H1 (cell line): Measurements from ENCODE around the gene PLCL2. TPM values are rescaled to one million over a fixed set of nuclear protein-coding genes. Genes with fewer than 3 reads are reported as not detected.

Experiments
- CTCF ChIA-PET: fragments of 300-600 bp; sonication (Branson Sonifier 250); formaldehyde crosslinking; loops from one replicate; lab custom pipeline; 2021; ENCODE audit not compliant: partially characterized antibody; lab: Charles Lee
- POLR2A ChIA-PET: fragments of 300-600 bp; sonication (Branson Sonifier 250); formaldehyde crosslinking; loops from one replicate; lab custom pipeline; 2021; ENCODE audit warnings: inconsistent platforms; ENCODE audit not compliant: partially characterized antibody; lab: Charles Lee
- DNase-seq, 2 experiments: peaks; one replicate each; pipeline versions ENCODE4 v3.0.0 to v3.0.0-alpha.2; 2010 to 2022; ENCODE audit warnings: low spot score in 2 of 2, low read depth in 1 of 2, mixed read lengths in 1 of 2
- FAIRE-seq: peaks from 2 replicates; lab custom pipeline; 2011; peaks lifted over from hg19 to GRCh38; lab: Jason Lieb, UNC
- H2AFZ ChIP-seq: 2 replicates; pipeline ENCODE4 v1.8.1; 2012; ENCODE audit warnings: low read length, inconsistent platforms
- H2AK5ac ChIP-seq: 2 replicates; pipeline ENCODE4 v1.6.1; 2013; ENCODE audit warnings: low read depth, low read length
- H2BK120ac ChIP-seq: replicated peaks from 2 replicates; pipeline ENCODE3; 2013; ENCODE audit warnings: low read depth, low read length, inconsistent platforms
- H2BK12ac ChIP-seq: 2 replicates; pipeline ENCODE4 v1.6.1; 2013; ENCODE audit warnings: low read depth, low read length
- H2BK15ac ChIP-seq: 2 replicates; pipeline ENCODE4 v1.6.1; 2013; ENCODE audit warnings: low read length
- H2BK20ac ChIP-seq: 2 replicates; pipeline ENCODE4 v1.6.1; 2013; ENCODE audit warnings: low read length
- H2BK5ac ChIP-seq: 2 replicates; pipeline ENCODE4 v1.6.1; 2013; ENCODE audit warnings: low read depth, low read length
- H3K14ac ChIP-seq: 2 replicates; pipeline ENCODE4 v1.6.1; 2013; ENCODE audit warnings: inconsistent platforms; ENCODE audit not compliant: insufficient read length
- H3K18ac ChIP-seq: 2 replicates; pipeline ENCODE4 v1.6.1; 2013; ENCODE audit warnings: low read length; ENCODE audit errors: extremely low read depth
- H3K23ac ChIP-seq: 2 replicates; pipeline ENCODE4 v1.6.1; 2013; ENCODE audit warnings: inconsistent platforms; ENCODE audit not compliant: insufficient read length
- H3K23me2 ChIP-seq: 2 replicates; pipeline ENCODE4 v1.6.1; 2013; ENCODE audit warnings: low read depth, low read length
- H3K27ac ChIP-seq: 2 replicates; pipeline ENCODE4 v1.6.1; 2011; ENCODE audit warnings: low read depth, low read length, inconsistent platforms
- H3K27me3 ChIP-seq, 4 experiments: replicated peaks in 1 of 4; 1 replicate in 1 of 4; 2 replicates in 3 of 4; pipeline versions ENCODE4 v1.6.1 to v1.8.1; 2011 to 2013; ENCODE audit warnings: low read length in 3 of 4, mild to moderate bottlenecking in 3 of 4, inconsistent platforms in 2 of 4, mixed read lengths in 2 of 4, moderate library complexity in 1 of 4; ENCODE audit not compliant: control insufficient read depth in 3 of 4, insufficient read depth in 3 of 4; ENCODE audit errors: extremely low read depth in 1 of 4
- H3K36me3 ChIP-seq, 4 experiments: 2 replicates each; pipeline versions ENCODE4 v1.6.1 to v1.8.1; 2011 to 2013; ENCODE audit warnings: mild to moderate bottlenecking in 4 of 4, low read length in 3 of 4, moderate library complexity in 2 of 4, control low read depth in 1 of 4, inconsistent platforms in 1 of 4; ENCODE audit not compliant: insufficient read depth in 4 of 4, control insufficient read depth in 2 of 4
- H3K4ac ChIP-seq: replicated peaks from 2 replicates; pipeline ENCODE3; 2013; ENCODE audit warnings: low read length, low read depth, mixed read lengths, inconsistent platforms; ENCODE audit not compliant: insufficient read length
- H3K4me1 ChIP-seq, 4 experiments: replicated peaks in 1 of 4; 1 replicate in 1 of 4; 2 replicates in 3 of 4; pipeline versions ENCODE4 v1.6.1 to v1.8.1; 2011 to 2013; ENCODE audit warnings: low read length in 3 of 4, inconsistent platforms in 2 of 4, mixed read lengths in 1 of 4; ENCODE audit not compliant: insufficient read depth in 4 of 4, control insufficient read depth in 3 of 4
- H3K4me2 ChIP-seq, 2 experiments: 2 replicates each; pipeline versions ENCODE4 v1.6.1 to v1.8.1; 2011 to 2013; ENCODE audit warnings: low read depth in 2 of 2, low read length in 2 of 2, control low read depth in 1 of 2, inconsistent platforms in 1 of 2, mild to moderate bottlenecking in 1 of 2; ENCODE audit not compliant: insufficient read depth in 1 of 2
- H3K4me3 ChIP-seq, 4 experiments: fragments of 200-600, 300-600 bp in 1 of 4; sonication (generic), shearing (Covaris generic), sonication (Bioruptor Twin) in 1 of 4; 2 replicates each; pipeline versions ENCODE4 v1.5.1 to v1.8.1; 2011 to 2016; ENCODE audit warnings: low read length in 4 of 4, low read depth in 3 of 4, control low read depth in 2 of 4, inconsistent platforms in 2 of 4, mild to moderate bottlenecking in 2 of 4, mixed read lengths in 1 of 4, moderate library complexity in 1 of 4; ENCODE audit not compliant: insufficient read depth in 2 of 4; ENCODE audit errors: extremely low read depth in 1 of 4
- H3K56ac ChIP-seq: replicated peaks from 2 replicates; pipeline ENCODE3; 2013; ENCODE audit warnings: low read depth, mild to moderate bottlenecking, mixed read lengths, low read length, inconsistent platforms; ENCODE audit not compliant: insufficient read length
- H3K79me1 ChIP-seq: 2 replicates; pipeline ENCODE4 v1.6.1; 2013; ENCODE audit warnings: low read depth, low read length, control low read depth
- H3K79me2 ChIP-seq, 2 experiments: 2 replicates each; pipeline versions ENCODE4 v1.6.1 to v1.8.1; 2012 to 2013; ENCODE audit warnings: low read length in 2 of 2, mild to moderate bottlenecking in 2 of 2, inconsistent platforms in 1 of 2; ENCODE audit not compliant: insufficient read depth in 2 of 2, control insufficient read depth in 1 of 2
- H3K9ac ChIP-seq, 4 experiments: replicated peaks in 1 of 4; 1 replicate in 1 of 4; 2 replicates in 3 of 4; pipeline versions ENCODE4 v1.6.1 to v1.8.1; 2011 to 2013; ENCODE audit warnings: low read depth in 3 of 4, low read length in 3 of 4, control low read depth in 2 of 4, mild to moderate bottlenecking in 2 of 4, moderate library complexity in 2 of 4, inconsistent platforms in 1 of 4; ENCODE audit errors: extremely low read depth in 1 of 4
- H3K9me3 ChIP-seq, 2 experiments: 2 replicates each; pipeline versions ENCODE4 v1.6.1 to v1.8.1; 2012 to 2013; ENCODE audit warnings: mild to moderate bottlenecking in 2 of 2, moderate library complexity in 2 of 2, control low read depth in 1 of 2, inconsistent platforms in 1 of 2, low read depth in 1 of 2, low read length in 1 of 2, mixed read lengths in 1 of 2; ENCODE audit not compliant: insufficient read depth in 2 of 2
- H4K20me1 ChIP-seq, 2 experiments: replicated peaks in 1 of 2; 2 replicates each; pipeline versions ENCODE3 to v1.8.1; 2011 to 2013; ENCODE audit warnings: inconsistent platforms in 2 of 2, low read length in 2 of 2, mild to moderate bottlenecking in 1 of 2; ENCODE audit not compliant: insufficient read depth in 2 of 2, control insufficient read depth in 1 of 2
- H4K5ac ChIP-seq: 2 replicates; pipeline ENCODE4 v1.6.1; 2013; ENCODE audit warnings: low read length, low read depth, mixed read lengths, inconsistent platforms; ENCODE audit not compliant: insufficient read length
- H4K8ac ChIP-seq: 2 replicates; pipeline ENCODE4 v1.8.0; 2013; ENCODE audit warnings: mild to moderate bottlenecking, moderate library complexity, low read length, inconsistent platforms; ENCODE audit not compliant: insufficient read depth; ENCODE audit errors: extremely low read depth
- H4K91ac ChIP-seq: replicated peaks from 2 replicates; pipeline ENCODE3; 2013; ENCODE audit warnings: low read length, mixed read lengths, inconsistent platforms; ENCODE audit not compliant: insufficient read length
- CTCF ChIP-seq, 3 experiments: IDR thresholded peaks; 1 replicate in 2 of 3; 2 replicates in 1 of 3; pipeline versions ENCODE4 v1.5.1 to v1.6.1; 2011; ENCODE audit warnings: low read length in 3 of 3, mild to moderate bottlenecking in 3 of 3, inconsistent platforms in 2 of 3, low read depth in 1 of 3, moderate library complexity in 1 of 3; ENCODE audit not compliant: insufficient read depth in 1 of 3; ENCODE audit errors: control extremely low read depth in 1 of 3
- TCF12 ChIP-seq: IDR thresholded peaks from 2 replicates; pipeline ENCODE4 v1.6.1; 2011; ENCODE audit warnings: low read depth, mild to moderate bottlenecking, low read length
- TEAD4 ChIP-seq: IDR thresholded peaks from 2 replicates; pipeline ENCODE4 v1.6.1; 2012; ENCODE audit warnings: low read depth, low read length, inconsistent platforms, mixed read lengths
- WGBS, 2 experiments: shearing (Covaris generic) in 1 of 2; methylation state at CpG; one replicate each; pipeline versions ENCODE4 v1.1.6 to v1.1.7; 2013 to 2015; ENCODE audit warnings: low lambda C conversion rate in 2 of 2, mixed read lengths in 2 of 2, inconsistent platforms in 1 of 2, low coverage in 1 of 2, missing lambda C conversion rate in 1 of 2; ENCODE audit not compliant: insufficient replicate concordance in 2 of 2, insufficient coverage in 1 of 2, insufficient read length in 1 of 2; ENCODE audit errors: extremely low coverage in 1 of 2, missing lambda C conversion rate in 1 of 2; 5-methylcytosine and 5-hydroxymethylcytosine counted together
- polyA plus RNA-seq, 7 experiments: library from polyadenylated mRNA; depleted of rRNA in 3 of 7; stranded (reverse) in 5 of 7; unstranded in 2 of 7; fragments of >200 nt in 5 of 7; fragments of 200-250 nt in 2 of 7; gene quantifications; 1 replicate in 5 of 7; 2 replicates in 1 of 7; 4 replicates in 1 of 7; pipeline versions ENCODE4 v1.2.1 to v1.2.3, GENCODE V29; 2011 to 2013; ENCODE audit warnings: missing spikeins in 2 of 7, mixed read lengths in 2 of 7
- total RNA-seq: library from RNA; stranded (reverse); fragmentation: NEBNext Ultra II Directional; extraction: Animal tissue kit (Norgen Biotek cat#: 25700); gene quantifications from 2 replicates; pipeline ENCODE4 v1.2.1, GENCODE V29; 2021

The PLCL2 gene
- total and polyA plus RNA-seq, 2 of the 8 experiments (the other 6 are each of a cell fraction or from before 2014, with no cell fraction given) = 3.5 to 6.8 TPM

DNA sequence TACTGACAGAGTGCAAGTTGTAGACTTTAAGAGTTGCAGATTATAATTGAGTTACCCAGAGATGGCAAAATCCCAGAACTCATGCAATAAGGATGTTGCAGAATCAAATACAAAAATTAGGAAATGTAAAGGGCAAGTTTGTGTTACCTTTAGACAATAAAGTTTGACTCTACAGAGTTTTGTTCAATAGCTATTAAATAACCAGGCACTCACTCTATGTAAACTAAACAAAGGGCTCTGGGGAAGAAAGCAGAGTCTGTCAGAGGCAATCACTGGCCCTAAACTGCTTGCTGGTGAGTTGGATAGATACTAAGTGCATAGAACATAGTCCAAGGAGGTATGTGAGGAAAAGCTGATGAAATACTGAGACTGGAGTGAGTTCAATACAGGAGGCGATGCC lies 40.0 kb upstream of the PLCL2 start:
- Histone ChIP-seq H3K9ac (no peak overlapping the region), H2BK5ac (no peak overlapping the region), H2BK20ac (no peak overlapping the region), H3K14ac (no peak overlapping the region), H4K91ac (no peak overlapping the region), H2BK12ac (no peak overlapping the region), H4K8ac (no peak overlapping the region), H3K9me3 (no peaks in the 10 kb centered on the region), H3K4ac (no peak overlapping the region), H2AFZ (no peak overlapping the region), H3K27me3 (no peaks in the 10 kb centered on the region), H4K5ac (no peak overlapping the region), H3K4me1 (peaks cover 0 to 11% (median 7%) of the 10 kb centered on the region in 4 experiments; a peak in 3 of 7 replicates), H2AK5ac (no peak overlapping the region), H3K18ac (no peak overlapping the region), H2BK120ac (no peak overlapping the region), H2BK15ac (no peak overlapping the region), H3K56ac (no peak overlapping the region), H3K79me1 (no peaks in the 10 kb centered on the region), H3K23ac (no peak overlapping the region), H3K23me2 (no peaks in the 10 kb centered on the region), H3K4me2 (no peak overlapping the region), H4K20me1 (no peaks in the 10 kb centered on the region), H3K36me3 (no peaks in the 10 kb centered on the region), H3K79me2 (no peaks in the 10 kb centered on the region), H3K27ac (no peak overlapping the region), H3K4me3 (no peak overlapping the region)
- ChIA-PET POLR2A (no interaction called here), CTCF (interaction anchor here (1.2 to 1.7 kb wide), 4 partner anchors 28 to 244 kb away, joined by 3 to 5 read pairs (median 4); no protein-coding TSS in a partner anchor)
- TF ChIP-seq TCF12 (no peak), CTCF (IDR thresholded peaks at IDR 0.05; ENCODE audit: control extremely low read depth in 1 of 3, insufficient read depth in 1 of 3, low read depth in 1 of 3, low read length in 3 of 3) (no peak), TEAD4 (no peak)
- WGBS, 2 experiments = 94% methylated on average over 1 of the region's 1 CpG; no CpG with 5 or more reads in 1 of the 2 experiments
- FAIRE-seq = no peak
- DNase-seq = no peak
